OCI-LY1 (cell line): ENCODE measurements around the gene ATOSA.

Experiments used
- CTCF ChIP-seq: fragments of 200-600 bp; sonication (generic), shearing (Covaris generic); IDR thresholded peaks from 2 replicates; pipeline ENCODE4 v1.5.1; 2017; ENCODE audit warnings: mild to moderate bottlenecking, antibody characterized with exemption, low read length, moderate library complexity, mixed read lengths
- EZH2 ChIP-seq: fragments of 200-600 bp; sonication (generic), shearing (Covaris generic); IDR thresholded peaks from 2 replicates; pipeline ENCODE4 v1.8.0; 2017; ENCODE audit warnings: borderline replicate concordance, mixed run types, mild to moderate bottlenecking, antibody characterized with exemption, low read length, moderate library complexity, mixed read lengths

- TF ChIP-seq EZH2 (no peak), CTCF (no peak)
Observed at GRCh38 chr15:52682200-52682599, 3.0 kb upstream of the ATOSA start.
